ENCODE measurements around the gene ABCC9.
"Not testable (repeated sequence)": the region's sequence is repeated elsewhere in the genome, so short reads cannot be mapped to it uniquely, and the experiment has no call there.

ABCC9 gene

GRCh38 chr12:21933656-21934055 is 7.6 kb downstream of the ABCC9 start:
- no peak for DNase-seq (ENCODE audit: low spot score)

GRCh38 chr12:21929972-21930371 is 11.3 kb downstream of the ABCC9 start:
- not testable (repeated sequence) for DNase-seq (ENCODE audit: low spot score)

GRCh38 chr12:21925296-21925913 is 15.8 kb downstream of the ABCC9 start:
- no peak for DNase-seq (ENCODE audit: low spot score)

- DNase-seq (ENCODE audit: low spot score): no peak
These were observed 19.8 kb downstream of the ABCC9 start for GRCh38 chr12:21921436-21921835.

- DNase-seq (ENCODE audit: low spot score): no peak
These were observed 22.8 kb downstream of the ABCC9 start for GRCh38 chr12:21918456-21918855.

GRCh38 chr12:21913823-21914222 is 27.4 kb downstream of the ABCC9 start:
- no peak for DNase-seq (ENCODE audit: low spot score)

- DNase-seq (ENCODE audit: low spot score): no peak
These were observed 28.9 kb downstream of the ABCC9 start for GRCh38 chr12:21912318-21912717.

- DNase-seq (ENCODE audit: low spot score): no peak
These were observed 29.4 kb downstream of the ABCC9 start for GRCh38 chr12:21911832-21912231.

- no peak for DNase-seq (ENCODE audit: low spot score)
These were observed 30.6 kb downstream of the ABCC9 start for GRCh38 chr12:21910657-21911056.

GRCh38 chr12:21907948-21908837 is 33.0 kb downstream of the ABCC9 start:
- no peak for DNase-seq (ENCODE audit: low spot score)

- DNase-seq (ENCODE audit: low spot score): no peak
These were observed 34.2 kb downstream of the ABCC9 start for GRCh38 chr12:21906919-21907493.

GRCh38 chr12:21899532-21899931 is 41.7 kb downstream of the ABCC9 start:
- not testable (repeated sequence) for DNase-seq (ENCODE audit: low spot score)

- no peak for DNase-seq (ENCODE audit: low spot score)
These were observed 45.6 kb downstream of the ABCC9 start for GRCh38 chr12:21895651-21896050.

- DNase-seq (ENCODE audit: low spot score): no peak
These were observed 46.2 kb downstream of the ABCC9 start for GRCh38 chr12:21894792-21895595.

- DNase-seq (ENCODE audit: low spot score): no peak
These were observed 47.3 kb downstream of the ABCC9 start for GRCh38 chr12:21893924-21894323.

GRCh38 chr12:21892341-21892740 is 48.9 kb downstream of the ABCC9 start:
- DNase-seq (ENCODE audit: low spot score): no peak

GRCh38 chr12:21891751-21892217 is 49.4 kb downstream of the ABCC9 start:
- no peak for DNase-seq (ENCODE audit: low spot score)

- no peak for DNase-seq (ENCODE audit: low spot score)
These were observed 52.9 kb downstream of the ABCC9 start for GRCh38 chr12:21888276-21888863.

- DNase-seq (ENCODE audit: low spot score): no peak
These were observed 56.3 kb downstream of the ABCC9 start for GRCh38 chr12:21884936-21885335.

GRCh38 chr12:21882635-21883034 is 58.6 kb downstream of the ABCC9 start:
- DNase-seq (ENCODE audit: low spot score): no peak

GRCh38 chr12:21881965-21882364 is 59.3 kb downstream of the ABCC9 start:
- DNase-seq (ENCODE audit: low spot score): no peak

- DNase-seq (ENCODE audit: low spot score): no peak
These were observed 61.9 kb downstream of the ABCC9 start for GRCh38 chr12:21879312-21879711.

Measured in hematopoietic multipotent progenitor cell treated with erythropoietin and hydrocortisone succinate and interleukin-3 and kit ligand, for 15 days (in vitro differentiated cells).